K562 (cell line): ENCODE measurements around the gene MAMDC4. TPM values are rescaled to one million over a fixed set of nuclear protein-coding genes. Genes with fewer than 3 reads are reported as not detected.
A peak's percentile ranks its signal among the peaks of the same experiment; 100 is the strongest.
"Not testable (repeated sequence)": the region's sequence is repeated elsewhere in the genome, so short reads cannot be mapped to it uniquely, and the experiment has no call there.

ENCODE experiments used
- ATAC-seq: fragments of 200-7000 bp; cut with Tn5 transposase; 3 replicates; pipeline ENCODE4 v1.9.1; 2020; ENCODE audit warnings: moderate library complexity
- BruUV-seq: library from RNA; stranded (reverse); fragments of 400-500 nt; replicated peaks from 2 replicates; lab custom pipeline; 2021; lab: Mats Ljungman, UMichigan
- CTCF ChIA-PET: fragments of 300-600 bp; formaldehyde crosslinking; extraction: SDS; loops from one replicate; lab custom pipeline; 2021; ENCODE audit warnings: low intra/inter-chr PET ratio; lab: Yijun Ruan, JAX
- POLR2A ChIA-PET: fragments of 300-600, 350-650 bp; sonication (Branson Sonifier 250); formaldehyde crosslinking; extraction: SDS; loops from one replicate; lab custom pipeline; 2021; ENCODE audit warnings: antibody characterized with exemption, inconsistent platforms; lab: Yijun Ruan, JAX
- DNase-seq, 4 experiments: peaks; one replicate each; pipeline versions ENCODE4 v3.0.0 to v3.0.0-alpha.2; 2011 to 2018; ENCODE audit warnings: low spot score in 3 of 4, mixed read lengths in 3 of 4; ENCODE audit errors: extremely low read depth in 1 of 4
- FAIRE-seq: peaks from 2 replicates; lab custom pipeline; 2011; peaks lifted over from hg19 to GRCh38; lab: Jason Lieb, UNC
- H2AFZ ChIP-seq: 2 replicates; pipeline ENCODE4 v1.6.0; 2011; ENCODE audit warnings: low read depth, low read length, control low read depth, inconsistent platforms
- H3K27ac ChIP-seq: fragments of 200-600 bp; 3 replicates; pipeline ENCODE4 v1.8.0; 2011; ENCODE audit warnings: low read depth, mild to moderate bottlenecking, control low read depth, inconsistent platforms, low read length, moderate library complexity, mixed read lengths; ENCODE audit errors: extremely low read depth
- H3K27me3 ChIP-seq, 2 experiments: fragments of 300-600 bp in 1 of 2; 2 replicates in 1 of 2; 3 replicates in 1 of 2; pipeline versions ENCODE4 v1.6.0 to v1.8.0; 2011; ENCODE audit warnings: inconsistent platforms in 2 of 2, low read length in 2 of 2, mild to moderate bottlenecking in 1 of 2, mixed read lengths in 1 of 2, moderate library complexity in 1 of 2; ENCODE audit not compliant: control insufficient read depth in 2 of 2, insufficient read depth in 2 of 2
- H3K36me3 ChIP-seq: fragments of 300-600 bp; 3 replicates; pipeline ENCODE4 v1.8.0; 2011; ENCODE audit warnings: mild to moderate bottlenecking, low read length, inconsistent platforms; ENCODE audit not compliant: control insufficient read depth, insufficient read depth
- H3K4me1 ChIP-seq, 2 experiments: fragments of 200-600 bp in 1 of 2; replicated peaks in 1 of 2; 2 replicates in 1 of 2; 3 replicates in 1 of 2; pipeline versions ENCODE4 v1.5.1 to v1.8.0; 2011; ENCODE audit warnings: inconsistent platforms in 2 of 2, low read length in 2 of 2, mild to moderate bottlenecking in 1 of 2, mixed read lengths in 1 of 2, moderate library complexity in 1 of 2; ENCODE audit not compliant: control insufficient read depth in 2 of 2, insufficient read depth in 2 of 2
- H3K4me2 ChIP-seq: 2 replicates; pipeline ENCODE4 v1.6.1; 2011; ENCODE audit warnings: low read length, control low read depth, inconsistent platforms, mixed read lengths; ENCODE audit not compliant: insufficient read depth
- H3K4me3 ChIP-seq: fragments of 200-600 bp; sonication (generic), shearing (Covaris generic); 2 replicates; pipeline ENCODE4 v1.5.1; 2016; ENCODE audit warnings: control low read depth, inconsistent platforms
- H3K79me2 ChIP-seq: fragments of 200-600 bp; 3 replicates; pipeline ENCODE4 v1.8.0; 2011; ENCODE audit warnings: low read length, inconsistent platforms; ENCODE audit not compliant: control insufficient read depth, insufficient read depth
- H3K9ac ChIP-seq, 2 experiments: 2 replicates each; pipeline versions ENCODE4 v1.6.0 to v1.6.1; 2011; ENCODE audit warnings: low read depth in 2 of 2, low read length in 2 of 2, control low read depth in 1 of 2, inconsistent platforms in 1 of 2, mild to moderate bottlenecking in 1 of 2, mixed read lengths in 1 of 2; ENCODE audit not compliant: insufficient read depth in 1 of 2
- H3K9me1 ChIP-seq: one replicate; pipeline ENCODE4 v1.6.0; 2011; ENCODE audit warnings: inconsistent platforms, mild to moderate bottlenecking, low read length, moderate library complexity; ENCODE audit not compliant: control insufficient read depth, insufficient read depth
- H3K9me3 ChIP-seq: replicated peaks from 2 replicates; pipeline ENCODE4 v1.5.1; 2011; ENCODE audit warnings: low read depth, low read length, inconsistent platforms; ENCODE audit not compliant: control insufficient read depth, insufficient read depth
- H4K20me1 ChIP-seq: replicated peaks from 2 replicates; pipeline ENCODE4 v1.6.1; 2011; ENCODE audit warnings: low read length, inconsistent platforms, mixed read lengths; ENCODE audit not compliant: control insufficient read depth, insufficient read depth
- BRF2 ChIP-seq: IDR thresholded peaks from 3 replicates; pipeline ENCODE4 v1.6.1; 2011; ENCODE audit warnings: borderline replicate concordance, mild to moderate bottlenecking; ENCODE audit not compliant: insufficient read length, insufficient read depth
- CBX1 ChIP-seq: sonication (generic); IDR thresholded peaks from 2 replicates; pipeline ENCODE4 v1.6.1; 2016; ENCODE audit warnings: antibody characterized with exemption, low read depth, mild to moderate bottlenecking
- KHSRP ChIP-seq: fragments of 450-650 bp; IDR thresholded peaks from 2 replicates; pipeline ENCODE4 v1.6.1; 2017
- MAFF ChIP-seq: IDR thresholded peaks from 2 replicates; pipeline ENCODE4 v1.6.1; 2012; ENCODE audit warnings: low read length, improper control_type of control experiment
- POLR2A ChIP-seq: fragments of 450-650 bp; conservative IDR thresholded peaks from 2 replicates; pipeline ENCODE4 v1.6.1; 2016
- POLR2AphosphoS5 ChIP-seq: IDR thresholded peaks from 2 replicates; pipeline ENCODE4 v1.6.1; 2011; ENCODE audit warnings: mild to moderate bottlenecking, low read depth, low read length, moderate library complexity; ENCODE audit not compliant: control insufficient read depth, insufficient read depth
- POLR2G ChIP-seq: fragments of 200-400 bp; formaldehyde crosslinking; IDR thresholded peaks from 2 replicates; pipeline ENCODE4 v1.6.1; 2017; ENCODE audit warnings: low read depth, mild to moderate bottlenecking, antibody characterized with exemption, low read length, moderate library complexity
- RBFOX2 ChIP-seq: fragments of 200-400 bp; formaldehyde crosslinking; IDR thresholded peaks from 2 replicates; pipeline ENCODE4 v1.6.1; 2017; ENCODE audit warnings: low read depth, mild to moderate bottlenecking, low read length, moderate library complexity
- RBM22 ChIP-seq: fragments of 200-400 bp; formaldehyde crosslinking; IDR thresholded peaks from 2 replicates; pipeline ENCODE4 v1.6.1; 2018; ENCODE audit warnings: low read length, low read depth; ENCODE audit not compliant: poor library complexity, severe bottlenecking
- SP1 ChIP-seq: sonication (generic); formaldehyde crosslinking; IDR thresholded peaks from 2 replicates; pipeline ENCODE4 v1.8.1; 2022; ENCODE audit warnings: mild to moderate bottlenecking, missing genetic modification reagents
- TCF3 ChIP-seq: sonication (generic); formaldehyde crosslinking; IDR thresholded peaks from 2 replicates; pipeline ENCODE4 v1.4.0; 2020; ENCODE audit warnings: mild to moderate bottlenecking, missing genetic modification reagents
- ZBTB8A ChIP-seq: fragments of 450-650 bp; IDR thresholded peaks from 2 replicates; pipeline ENCODE4 v1.6.1; 2018; ENCODE audit warnings: mild to moderate bottlenecking, moderate library complexity; ENCODE audit not compliant: partially characterized antibody
- ZNF224 ChIP-seq: sonication (generic); formaldehyde crosslinking; IDR thresholded peaks from 2 replicates; pipeline ENCODE4 v1.8.0; 2022; ENCODE audit warnings: mild to moderate bottlenecking, missing genetic modification reagents
- WGBS: fragments of 100-300 bp; shearing (Covaris generic); methylation state at CpG from one replicate; pipeline ENCODE4 v1.1.6; 2016; ENCODE audit warnings: low coverage, mixed read lengths; ENCODE audit not compliant: insufficient coverage; ENCODE audit errors: missing lambda C conversion rate; 5-methylcytosine and 5-hydroxymethylcytosine counted together
- in situ Hi-C: fragments of 300-500 bp; cut with MboI; formaldehyde crosslinking; loops from 4 replicates; pipeline ENCODE4 v1.15.0; 2018; ENCODE audit warnings: inconsistent platforms, mixed read lengths
- intact Hi-C: fragments of 100-400 bp; cut with micrococcal nuclease; formaldehyde crosslinking; loops from 2 replicates; pipeline ENCODE4 v1.14.2; 2022
- polyA plus RNA-seq, 8 experiments: library from polyadenylated mRNA; depleted of rRNA in 4 of 8; stranded (reverse) in 5 of 8; unstranded in 3 of 8; fragments of >200 nt; fragmentation: Nextera tagmentation in 2 of 8; fragmentation: Illumina TruSeq in 1 of 8; extraction: Ambion mirVana in 2 of 8; extraction: Trizol in 1 of 8; gene quantifications; 2 replicates each; pipeline versions ENCODE4 v1.2.1 to v1.2.3, GENCODE V29; 2011 to 2014; ENCODE audit warnings: inconsistent platforms in 1 of 8, missing spikeins in 1 of 8
- total RNA-seq, 7 experiments: library from RNA; depleted of rRNA in 6 of 7; stranded (reverse); fragments of >200 nt in 6 of 7; fragmentation: Illumina TruSeq in 2 of 7; extraction: Trizol in 2 of 7; gene quantifications; 2 replicates each; pipeline versions ENCODE4 v1.2.1 to v1.2.3, GENCODE V29; 2011 to 2021; ENCODE audit warnings: low replicate concordance in 1 of 7

Gene MAMDC4
- total and polyA plus RNA-seq, 9 of the 15 experiments (the other 6 are each of a cell fraction or from before 2014, with no cell fraction given), result 0.03 to 10.8 (median 1.5) TPM

GRCh38 chr9:136837856-136838277, 14.3 kb upstream of the MAMDC4 start:
- H3K27me3 ChIP-seq, in situ Hi-C loops, H3K27ac ChIP-seq, H3K4me2 ChIP-seq, H3K9me3 ChIP-seq, H3K79me2 ChIP-seq, H2AFZ ChIP-seq, intact Hi-C loops, FAIRE-seq, CTCF ChIA-PET, BruUV-seq, H3K9ac ChIP-seq, ATAC-seq, DNase-seq, H3K4me3 ChIP-seq, H3K9me1 ChIP-seq: not testable (repeated sequence)
- Histone ChIP-seq H3K4me1 (peaks cover 7 to 80% of the 10 kb centered on the region in 2 experiments), H4K20me1 (peaks cover 17% of the 10 kb centered on the region), H3K36me3 (peaks cover 68% of the 10 kb centered on the region; the same call in 2 of the 3 replicates)
- TF ChIP-seq RBM22 (peak; percentile 69), POLR2G (peak; percentile 57)
- 83% methylated on average over 12 of the region's 15 CpGs for WGBS
- POLR2A ChIA-PET, result interaction anchor here (0.6 to 1.3 kb wide), 3 partner anchors 9 to 105 kb away, joined by 3 to 5 read pairs (median 4); no protein-coding TSS in a partner anchor

- Histone ChIP-seq H3K4me2 (no peak overlapping the region), H3K4me3 (no peak overlapping the region), H3K36me3 (peaks cover 67% of the 10 kb centered on the region; the same call in 2 of the 3 replicates), H3K9ac (peak overlapping the region in 1 of 2 experiments; percentile 75; a peak in 2 of 4 replicates), H3K79me2 (no peaks in the 10 kb centered on the region), H3K27me3 (no peaks in the 10 kb centered on the region), H3K4me1 (peaks cover 12 to 85% of the 10 kb centered on the region in 2 experiments), H3K9me1 (peaks cover 3% of the 10 kb centered on the region), H2AFZ (no peak overlapping the region), H3K9me3 (no peaks in the 10 kb centered on the region), H3K27ac (no peak overlapping the region), H4K20me1 (peaks cover 17% of the 10 kb centered on the region)
- DNase-seq (no peak), FAIRE-seq (no peak), ATAC-seq (no peak)
- ChIA-PET CTCF (no interaction called here), POLR2A (interaction anchor here (0.6 to 1.3 kb wide), 5 partner anchors 8 to 159 kb away, joined by 3 to 5 read pairs (median 3); no protein-coding TSS in a partner anchor)
- 81% methylated on average over 17 of the region's 29 CpGs for WGBS
- BruUV-seq, result no TSS peak
- intact Hi-C loops, result no loop called here
- in situ Hi-C loops, result no loop called here
- no peak for TF ChIP-seq ZNF224 (CRISPR knock-in tag)
- no peak for TF ChIP-seq MAFF
- peak; percentile 74 for TF ChIP-seq POLR2G
- TF ChIP-seq SP1, result no peak
- peak; percentile 34; the same call in 1 of the 2 replicates for TF ChIP-seq POLR2A
- no peak for TF ChIP-seq TCF3
- TF ChIP-seq CBX1, result peak; percentile 24; the same call in 1 of the 2 replicates
- TF ChIP-seq ZBTB8A, result no peak
- TF ChIP-seq RBFOX2, result peak; percentile 39
- no peak for TF ChIP-seq KHSRP
- TF ChIP-seq POLR2AphosphoS5, result no peak; the same call in 1 of the 2 replicates
- no peak for TF ChIP-seq BRF2
Measured at GRCh38 chr9:136838314-136839228, 13.6 kb upstream of the MAMDC4 start.
